IMR-90 (cell line): Measurements from ENCODE around the gene PRCP.

Experiments
- BHLHE40 ChIP-seq: fragments of 150-350 bp; IDR thresholded peaks from 2 replicates; pipeline ENCODE4 v1.6.1; 2016; ENCODE audit warnings: mild to moderate bottlenecking, low read depth, low read length
- POLR2A ChIP-seq: IDR thresholded peaks from 2 replicates; pipeline ENCODE4 v1.6.1; 2012; ENCODE audit warnings: mild to moderate bottlenecking, low read depth, low read length
- TF ChIP-seq, protein P1 (sequence below): fragments of 150-350 bp; IDR thresholded peaks from 2 replicates; pipeline ENCODE4 v1.6.1; 2017; ENCODE audit warnings: mild to moderate bottlenecking, antibody characterized with exemption, low read length, low read depth
- TF ChIP-seq, protein P2 (sequence below): conservative IDR thresholded peaks from 2 replicates; pipeline ENCODE4 v1.5.1; 2012; ENCODE audit warnings: mild to moderate bottlenecking, low read depth, low read length, improper control_type of control experiment

DNA sequence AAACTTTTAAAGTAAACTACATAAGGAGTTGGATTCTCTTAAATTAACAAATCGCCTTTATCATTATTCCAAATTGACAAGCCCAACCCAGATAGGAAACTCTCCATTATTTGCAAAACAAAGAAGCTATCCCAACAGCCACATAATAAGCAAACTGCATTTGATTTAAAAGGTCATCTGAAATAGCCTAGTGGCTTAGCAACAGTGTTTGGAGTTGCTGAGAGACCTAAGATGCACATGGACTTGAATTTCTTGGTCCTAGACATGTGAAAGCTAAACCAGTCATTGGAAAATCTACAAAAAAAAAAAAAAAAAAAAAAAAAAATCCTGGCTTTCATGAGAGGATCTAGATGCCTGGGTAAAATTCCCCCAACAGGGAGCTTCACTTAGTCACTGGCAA, 69.5 kb downstream of the PRCP start:
- TF ChIP-seq POLR2A = no peak
- TF ChIP-seq, protein P1, sequence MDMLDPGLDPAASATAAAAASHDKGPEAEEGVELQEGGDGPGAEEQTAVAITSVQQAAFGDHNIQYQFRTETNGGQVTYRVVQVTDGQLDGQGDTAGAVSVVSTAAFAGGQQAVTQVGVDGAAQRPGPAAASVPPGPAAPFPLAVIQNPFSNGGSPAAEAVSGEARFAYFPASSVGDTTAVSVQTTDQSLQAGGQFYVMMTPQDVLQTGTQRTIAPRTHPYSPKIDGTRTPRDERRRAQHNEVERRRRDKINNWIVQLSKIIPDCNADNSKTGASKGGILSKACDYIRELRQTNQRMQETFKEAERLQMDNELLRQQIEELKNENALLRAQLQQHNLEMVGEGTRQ = no peak
- no peak for TF ChIP-seq BHLHE40
- TF ChIP-seq, protein P2, sequence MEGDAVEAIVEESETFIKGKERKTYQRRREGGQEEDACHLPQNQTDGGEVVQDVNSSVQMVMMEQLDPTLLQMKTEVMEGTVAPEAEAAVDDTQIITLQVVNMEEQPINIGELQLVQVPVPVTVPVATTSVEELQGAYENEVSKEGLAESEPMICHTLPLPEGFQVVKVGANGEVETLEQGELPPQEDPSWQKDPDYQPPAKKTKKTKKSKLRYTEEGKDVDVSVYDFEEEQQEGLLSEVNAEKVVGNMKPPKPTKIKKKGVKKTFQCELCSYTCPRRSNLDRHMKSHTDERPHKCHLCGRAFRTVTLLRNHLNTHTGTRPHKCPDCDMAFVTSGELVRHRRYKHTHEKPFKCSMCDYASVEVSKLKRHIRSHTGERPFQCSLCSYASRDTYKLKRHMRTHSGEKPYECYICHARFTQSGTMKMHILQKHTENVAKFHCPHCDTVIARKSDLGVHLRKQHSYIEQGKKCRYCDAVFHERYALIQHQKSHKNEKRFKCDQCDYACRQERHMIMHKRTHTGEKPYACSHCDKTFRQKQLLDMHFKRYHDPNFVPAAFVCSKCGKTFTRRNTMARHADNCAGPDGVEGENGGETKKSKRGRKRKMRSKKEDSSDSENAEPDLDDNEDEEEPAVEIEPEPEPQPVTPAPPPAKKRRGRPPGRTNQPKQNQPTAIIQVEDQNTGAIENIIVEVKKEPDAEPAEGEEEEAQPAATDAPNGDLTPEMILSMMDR = no peak
